Measurements from ENCODE around the gene JCAD.
"Not testable (repeated sequence)": the region's sequence is repeated elsewhere in the genome, so short reads cannot be mapped to it uniquely, and the experiment has no call there.

JCAD gene

GRCh38 chr10:29993319-29993915 is 66.0 kb downstream of the JCAD start:
- no peak for DNase-seq (ENCODE audit: low read depth)
- no peak overlapping the region for H3K4me3 ChIP-seq (ENCODE audit: low read depth, low read length)
- TF ChIP-seq CTCF (IDR thresholded peaks at IDR 0.05; ENCODE audit: control insufficient read depth, extremely low read depth, insufficient read depth) = no peak

DNA sequence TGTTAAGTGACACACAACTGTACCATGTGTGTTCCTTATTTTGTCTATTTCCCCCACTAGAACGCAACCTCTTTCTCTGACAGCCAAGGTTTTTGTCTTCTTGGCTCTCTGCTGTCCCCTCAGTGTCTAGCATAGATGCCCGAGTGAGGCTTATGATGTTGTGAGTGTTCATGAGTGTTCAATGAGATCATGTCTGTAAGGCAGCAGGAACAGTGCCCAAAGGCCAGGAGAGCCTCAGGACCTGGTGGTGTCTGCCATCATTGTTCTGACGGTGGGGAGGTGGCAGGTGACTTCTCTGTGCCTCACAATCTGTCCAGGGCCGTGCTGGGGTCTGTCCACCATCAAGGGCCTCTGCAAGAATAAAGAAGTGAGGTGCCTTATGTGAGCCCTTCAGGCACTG is 66.5 kb downstream of the JCAD start:
- H3K4me3 ChIP-seq (ENCODE audit: low read depth, low read length) = no peak overlapping the region
- TF ChIP-seq CTCF (IDR thresholded peaks at IDR 0.05; ENCODE audit: control insufficient read depth, extremely low read depth, insufficient read depth) = no peak
- no peak for DNase-seq (ENCODE audit: low read depth)

DNA sequence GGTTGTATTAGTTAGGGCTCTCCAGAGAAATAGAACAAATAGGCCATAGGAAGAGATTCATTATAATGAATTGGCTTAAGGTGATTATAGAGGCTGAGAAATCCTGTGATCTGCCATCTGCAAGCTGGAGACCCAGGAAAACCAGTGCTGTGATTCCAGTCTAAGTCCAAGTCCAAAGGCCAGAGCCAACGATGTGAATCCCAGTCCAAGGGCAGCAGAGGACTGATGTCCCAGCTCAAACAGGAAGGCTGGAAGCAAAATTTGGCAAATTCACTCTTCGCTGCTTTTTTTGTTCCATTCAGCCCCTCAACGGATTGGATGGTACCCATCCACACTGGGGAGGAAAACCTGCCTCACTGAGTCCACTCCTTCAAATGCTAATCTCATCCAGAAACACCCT is 68.0 kb downstream of the JCAD start:
- H3K4me3 ChIP-seq (ENCODE audit: low read depth, low read length) = no peak overlapping the region
- no peak for TF ChIP-seq CTCF (IDR thresholded peaks at IDR 0.05; ENCODE audit: control insufficient read depth, extremely low read depth, insufficient read depth)
- DNase-seq (ENCODE audit: low read depth) = no peak

- TF ChIP-seq CTCF (IDR thresholded peaks at IDR 0.05; ENCODE audit: control insufficient read depth, extremely low read depth, insufficient read depth) = no peak
These were observed 71.9 kb downstream of the JCAD start for GRCh38 chr10:29987471-29987870.

DNA sequence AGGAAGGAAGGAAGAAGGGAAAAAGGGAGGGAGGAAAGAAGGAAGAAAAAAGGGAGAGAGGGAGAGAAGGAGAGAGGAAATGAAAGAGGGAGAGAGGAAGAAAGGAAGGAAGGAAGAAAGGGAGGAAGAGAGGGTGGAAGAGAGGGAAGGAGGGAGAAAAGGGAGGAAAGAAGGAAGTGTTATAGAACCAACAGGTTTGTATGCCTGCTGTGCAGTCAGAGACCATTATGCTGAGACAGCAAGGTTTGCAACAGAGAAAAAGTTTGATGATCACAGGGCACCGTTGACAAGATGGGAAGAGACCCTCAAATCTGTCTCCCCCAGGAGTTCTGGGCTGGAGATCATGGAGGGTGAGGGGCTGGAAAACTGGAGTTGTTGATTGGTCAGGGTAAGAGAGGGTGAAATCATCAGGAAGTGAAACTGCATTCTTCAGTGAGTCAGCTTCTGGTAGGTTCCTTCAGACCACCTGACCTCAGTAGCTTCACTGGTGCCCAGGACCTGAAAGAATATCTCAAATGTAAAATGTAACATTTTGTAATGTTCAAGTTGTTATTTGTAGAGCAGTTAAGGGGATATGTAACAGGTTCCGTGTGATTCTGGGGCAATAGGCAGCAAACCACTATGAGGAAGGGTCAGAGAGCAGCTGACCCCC is 76.3 kb downstream of the JCAD start:
- H3K4me3 ChIP-seq (ENCODE audit: low read depth, low read length) = no peak overlapping the region
- no peak for DNase-seq (ENCODE audit: low read depth)
- TF ChIP-seq CTCF (IDR thresholded peaks at IDR 0.05; ENCODE audit: control insufficient read depth, extremely low read depth, insufficient read depth) = no peak

More at GRCh38 chr10:29987471-29987870, 71.9 kb downstream of the JCAD start:
- DNase-seq (ENCODE audit: low read depth) = no peak
- H3K4me3 ChIP-seq (ENCODE audit: low read depth, low read length) = no peak overlapping the region

DNA sequence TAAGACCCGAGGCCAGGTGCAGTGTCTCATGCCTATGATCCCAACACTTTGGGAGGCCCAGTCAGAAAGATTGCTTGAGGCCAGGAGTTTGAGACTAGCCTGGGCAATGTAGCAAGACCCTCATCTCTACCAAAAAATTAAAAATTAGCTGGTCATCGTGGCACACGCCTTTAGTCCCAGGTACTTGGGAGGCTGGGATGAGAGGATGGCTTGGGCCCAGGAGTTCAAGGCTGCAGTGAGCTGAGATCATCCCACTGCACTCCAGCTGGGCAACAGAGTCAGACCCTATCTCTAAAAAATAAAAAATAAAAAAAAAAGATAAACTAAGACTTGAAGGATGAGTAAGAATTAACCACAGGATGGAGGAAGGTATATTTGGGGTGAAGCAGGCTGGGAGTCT is 77.9 kb downstream of the JCAD start:
- TF ChIP-seq CTCF (IDR thresholded peaks at IDR 0.05; ENCODE audit: control insufficient read depth, extremely low read depth, insufficient read depth) = no peak
- no peak overlapping the region for H3K4me3 ChIP-seq (ENCODE audit: low read depth, low read length)
- DNase-seq (ENCODE audit: low read depth) = no peak

GRCh38 chr10:29980084-29980483 is 79.3 kb downstream of the JCAD start:
- no peak overlapping the region for H3K4me3 ChIP-seq (ENCODE audit: low read depth, low read length)
- TF ChIP-seq CTCF (IDR thresholded peaks at IDR 0.05; ENCODE audit: control insufficient read depth, extremely low read depth, insufficient read depth) = no peak
- no peak for DNase-seq (ENCODE audit: low read depth)

GRCh38 chr10:29979421-29979779 is 80.0 kb downstream of the JCAD start:
- DNase-seq (ENCODE audit: low read depth); H3K4me3 ChIP-seq (ENCODE audit: low read depth, low read length): not testable (repeated sequence)

Measured in LNCaP clone FGC (cell line).